H9 (cell line): ENCODE measurements around the gene SLC30A3. TPM values are rescaled to one million over a fixed set of nuclear protein-coding genes. Genes with fewer than 3 reads are reported as not detected.

Source experiments
- DNase-seq: peaks from one replicate; pipeline ENCODE4 v3.0.0-alpha.2; 2017
- H2AFZ ChIP-seq: one replicate; pipeline ENCODE4 v1.6.1; 2013; ENCODE audit warnings: mild to moderate bottlenecking, low read length, control low read depth, moderate library complexity
- H2AK5ac ChIP-seq: 2 replicates; pipeline ENCODE4 v1.6.1; 2013; ENCODE audit warnings: low read length, control low read depth, mixed read lengths; ENCODE audit not compliant: insufficient read length
- H2BK120ac ChIP-seq: one replicate; pipeline ENCODE4 v1.6.1; 2013; ENCODE audit warnings: low read depth, mild to moderate bottlenecking, low read length, control low read depth, inconsistent platforms; ENCODE audit not compliant: poor library complexity, severe bottlenecking
- H2BK12ac ChIP-seq: 2 replicates; pipeline ENCODE4 v1.6.1; 2013; ENCODE audit warnings: low read length, control low read depth, mixed read lengths, low read depth; ENCODE audit not compliant: insufficient read length
- H2BK15ac ChIP-seq: 2 replicates; pipeline ENCODE4 v1.6.1; 2013; ENCODE audit warnings: low read depth, low read length, control low read depth
- H2BK20ac ChIP-seq: one replicate; pipeline ENCODE4 v1.6.1; 2013; ENCODE audit warnings: low read depth, mild to moderate bottlenecking, low read length, control low read depth, inconsistent platforms; ENCODE audit not compliant: poor library complexity, severe bottlenecking
- H2BK5ac ChIP-seq: 2 replicates; pipeline ENCODE4 v1.6.1; 2013; ENCODE audit warnings: low read length, control low read depth, mixed read lengths; ENCODE audit not compliant: insufficient read length
- H3K14ac ChIP-seq: 2 replicates; pipeline ENCODE4 v1.6.1; 2013; ENCODE audit warnings: low read length, control low read depth; ENCODE audit not compliant: insufficient read depth
- H3K18ac ChIP-seq: 2 replicates; pipeline ENCODE4 v1.6.1; 2013; ENCODE audit warnings: low read depth, mild to moderate bottlenecking, mixed read lengths, low read length, control low read depth; ENCODE audit not compliant: insufficient read length
- H3K23ac ChIP-seq: 2 replicates; pipeline ENCODE4 v1.6.1; 2013; ENCODE audit warnings: low read length, control low read depth, mixed read lengths, low read depth; ENCODE audit not compliant: insufficient read length
- H3K23me2 ChIP-seq: 2 replicates; pipeline ENCODE4 v1.6.1; 2013; ENCODE audit warnings: low read depth, mild to moderate bottlenecking, mixed read lengths, low read length, control low read depth; ENCODE audit not compliant: insufficient read length, poor library complexity, severe bottlenecking
- H3K27ac ChIP-seq: 2 replicates; pipeline ENCODE4 v1.5.1; 2013; ENCODE audit warnings: low read length, control low read depth, mixed read lengths, low read depth; ENCODE audit not compliant: insufficient read length
- H3K27me3 ChIP-seq: 2 replicates; pipeline ENCODE4 v1.6.1; 2013; ENCODE audit warnings: low read length, control low read depth, inconsistent platforms; ENCODE audit not compliant: insufficient read depth
- H3K4ac ChIP-seq: 2 replicates; pipeline ENCODE4 v1.6.1; 2013; ENCODE audit warnings: low read depth, mild to moderate bottlenecking, control low read depth, inconsistent platforms, low read length, moderate library complexity
- H3K4me1 ChIP-seq: 2 replicates; pipeline ENCODE4 v1.6.1; 2013; ENCODE audit warnings: low read length, control low read depth, inconsistent platforms; ENCODE audit not compliant: insufficient read depth
- H3K4me2 ChIP-seq: 2 replicates; pipeline ENCODE4 v1.6.1; 2013; ENCODE audit warnings: low read length, control low read depth, mixed read lengths; ENCODE audit not compliant: insufficient read length, insufficient read depth
- H3K56ac ChIP-seq: 2 replicates; pipeline ENCODE4 v1.6.1; 2013; ENCODE audit warnings: low read depth, mild to moderate bottlenecking, mixed read lengths, low read length, control low read depth; ENCODE audit not compliant: insufficient read length
- H3K79me1 ChIP-seq: 2 replicates; pipeline ENCODE4 v1.6.1; 2013; ENCODE audit warnings: low read depth, mild to moderate bottlenecking, moderate library complexity, low read length, control low read depth, inconsistent platforms; ENCODE audit not compliant: insufficient read depth, poor library complexity, severe bottlenecking
- H3K79me2 ChIP-seq: 2 replicates; pipeline ENCODE4 v1.6.1; 2013; ENCODE audit warnings: low read length, control low read depth, inconsistent platforms; ENCODE audit not compliant: insufficient read depth
- H3K9ac ChIP-seq: 2 replicates; pipeline ENCODE4 v1.6.1; 2013; ENCODE audit warnings: low read length, control low read depth, mixed read lengths; ENCODE audit not compliant: insufficient read length; ENCODE audit errors: extremely low read depth
- H3K9me3 ChIP-seq: one replicate; pipeline ENCODE4 v1.6.1; 2013; ENCODE audit warnings: low read depth, low read length, inconsistent platforms; ENCODE audit not compliant: control insufficient read depth
- H3T11ph ChIP-seq: one replicate; pipeline ENCODE4 v1.6.1; 2013; ENCODE audit warnings: mild to moderate bottlenecking, low read length, control low read depth, inconsistent platforms
- H4K20me1 ChIP-seq: one replicate; pipeline ENCODE4 v1.6.1; 2013; ENCODE audit not compliant: control insufficient read depth, insufficient read length, insufficient read depth
- H4K5ac ChIP-seq: 2 replicates; pipeline ENCODE4 v1.6.1; 2013; ENCODE audit warnings: low read depth, mild to moderate bottlenecking, mixed read lengths, low read length, control low read depth; ENCODE audit not compliant: insufficient read length
- H4K8ac ChIP-seq: replicated peaks from 2 replicates; pipeline ENCODE4 v1.6.1; 2013; ENCODE audit warnings: low read length, control low read depth, mixed read lengths, low read depth; ENCODE audit not compliant: insufficient read length
- H4K91ac ChIP-seq: 2 replicates; pipeline ENCODE4 v1.6.1; 2013; ENCODE audit warnings: low read depth, mild to moderate bottlenecking, moderate library complexity, mixed read lengths, low read length, control low read depth; ENCODE audit not compliant: insufficient read length
- H3K27ac Mint-ChIP-seq, 3 experiments: 2 replicates in 2 of 3; 3 replicates in 1 of 3; pipeline ENCODE4 v1.8.0; 2020 to 2021; ENCODE audit warnings: mixed read lengths in 3 of 3, mild to moderate bottlenecking in 1 of 3, moderate library complexity in 1 of 3
- H3K27me3 Mint-ChIP-seq: 2 replicates; pipeline ENCODE4 v1.8.0; 2021; ENCODE audit warnings: low read depth, mild to moderate bottlenecking, moderate library complexity, mixed read lengths
- H3K36me3 Mint-ChIP-seq, 3 experiments: 2 replicates in 2 of 3; 3 replicates in 1 of 3; pipeline ENCODE4 v1.8.0; 2020 to 2021; ENCODE audit warnings: low read depth in 3 of 3, mixed read lengths in 3 of 3; ENCODE audit not compliant: insufficient read depth in 1 of 3
- H3K4me1 Mint-ChIP-seq, 2 experiments: 2 replicates each; pipeline ENCODE4 v1.8.0; 2020; ENCODE audit warnings: mixed read lengths in 2 of 2
- H3K4me3 Mint-ChIP-seq, 2 experiments: 2 replicates in 1 of 2; 3 replicates in 1 of 2; pipeline ENCODE4 v1.8.0; 2020 to 2021; ENCODE audit warnings: mild to moderate bottlenecking in 2 of 2, mixed read lengths in 2 of 2, moderate library complexity in 1 of 2
- H3K9me3 Mint-ChIP-seq, 2 experiments: 2 replicates in 1 of 2; 3 replicates in 1 of 2; pipeline ENCODE4 v1.8.0; 2020; ENCODE audit warnings: mild to moderate bottlenecking in 2 of 2, mixed read lengths in 2 of 2, moderate library complexity in 1 of 2
- CTCF ChIP-seq: fragments of 200-600 bp; sonication (generic); conservative IDR thresholded peaks from 3 replicates; pipeline ENCODE4 v1.8.0; 2021; ENCODE audit warnings: antibody characterized with exemption, mild to moderate bottlenecking
- WGBS: extraction: QIAGEN DNeasy Blood & Tissue Kit; methylation state at CpG from one replicate; pipeline ENCODE4 v1.1.7; 2013; ENCODE audit warnings: missing lambda C conversion rate, low lambda C conversion rate, mixed read lengths; ENCODE audit not compliant: insufficient read length; ENCODE audit errors: extremely low coverage; 5-methylcytosine and 5-hydroxymethylcytosine counted together
- total RNA-seq: library from RNA; stranded (reverse); gene quantifications from 2 replicates; pipeline ENCODE4 v1.2.1, GENCODE V29; 2021

The SLC30A3 gene
- total RNA-seq, 1 experiment from 2014 or later = 2.5 TPM

DNA sequence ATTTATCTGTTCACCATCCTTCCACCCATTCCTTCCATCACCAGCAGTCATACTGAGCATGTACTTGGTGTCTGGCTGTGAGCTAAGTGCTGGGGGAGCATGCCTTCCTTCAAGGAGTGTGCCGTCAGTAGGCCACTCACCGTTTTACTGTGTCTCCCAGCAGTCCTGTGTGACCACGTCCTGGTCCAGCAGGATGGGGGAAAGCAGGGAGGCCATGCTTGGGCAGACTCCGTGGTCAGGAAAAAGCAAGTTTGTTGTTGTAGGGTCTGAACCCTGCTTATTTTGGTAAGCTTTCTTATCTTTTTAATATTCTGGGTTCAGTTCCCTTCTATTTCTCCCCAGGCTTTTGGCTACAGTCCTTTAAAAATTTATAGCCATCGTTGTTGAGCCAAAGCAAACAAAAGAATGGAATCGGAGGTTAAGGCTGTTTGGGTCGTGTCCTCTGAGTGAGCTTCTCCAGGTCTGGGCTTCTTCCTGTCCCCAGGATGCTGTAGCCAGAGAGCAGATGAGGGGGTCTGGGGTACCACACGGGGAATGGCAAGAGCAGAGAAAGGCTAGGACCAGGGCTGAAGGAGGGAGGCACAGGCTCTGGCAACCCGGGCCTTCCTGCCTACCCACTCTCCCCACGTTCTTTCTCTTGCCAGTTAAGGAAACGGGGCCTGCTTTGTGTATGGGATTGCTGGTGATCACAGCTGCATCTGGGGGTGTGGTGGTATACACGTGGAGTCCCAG, 13.5 kb downstream of the SLC30A3 start:
- no peak overlapping the region for H2BK120ac ChIP-seq
- no peak overlapping the region for H2BK5ac ChIP-seq
- peaks cover 34% of the 10 kb centered on the region for H3K27me3 Mint-ChIP-seq
- H3K4ac ChIP-seq = no peak overlapping the region
- no peak overlapping the region for H3K4me3 Mint-ChIP-seq
- no peak overlapping the region for H3K14ac ChIP-seq
- H4K91ac ChIP-seq = no peak overlapping the region
- no peaks in the 10 kb centered on the region for H3K23me2 ChIP-seq
- no CpG with 5 or more reads among the region's 12 CpGs for WGBS
- H3K36me3 Mint-ChIP-seq = peaks cover 1 to 9% (median 2%) of the 10 kb centered on the region in 3 experiments; a peak in 5 of 7 replicates
- no peaks in the 10 kb centered on the region for H3K79me1 ChIP-seq
- H2BK12ac ChIP-seq = no peak overlapping the region
- DNase-seq = no peak
- no peak overlapping the region for H2AK5ac ChIP-seq
- H3K23ac ChIP-seq = no peak overlapping the region
- peaks cover 13 to 18% of the 10 kb centered on the region in 2 experiments for H3K4me1 Mint-ChIP-seq
- no peaks in the 10 kb centered on the region for H3K4me1 ChIP-seq
- no peak overlapping the region for H2BK20ac ChIP-seq
- H3K9ac ChIP-seq = no peak overlapping the region
- H3K18ac ChIP-seq = no peak overlapping the region
- no peak overlapping the region for H3T11ph ChIP-seq
- no peaks in the 10 kb centered on the region for H3K79me2 ChIP-seq
- no peak overlapping the region for H4K5ac ChIP-seq
- no peak overlapping the region for H2BK15ac ChIP-seq
- no peak overlapping the region for H3K56ac ChIP-seq
- H2AFZ ChIP-seq = no peak overlapping the region
- no peak overlapping the region for H4K8ac ChIP-seq
- no peaks in the 10 kb centered on the region for H3K27me3 ChIP-seq
- H3K9me3 Mint-ChIP-seq = no peaks in the 10 kb centered on the region
- H3K4me2 ChIP-seq = no peak overlapping the region
- H4K20me1 ChIP-seq = no peaks in the 10 kb centered on the region
- H3K27ac ChIP-seq = no peak overlapping the region
- no peaks in the 10 kb centered on the region for H3K9me3 ChIP-seq
- no peak for TF ChIP-seq CTCF
- no peak overlapping the region for H3K27ac Mint-ChIP-seq
